ENCODE results near the gene RASGEF1C. TPM values are rescaled to one million over a fixed set of nuclear protein-coding genes. Genes with fewer than 3 reads are reported as not detected.
A peak's percentile ranks its signal among the peaks of the same experiment; 100 is the strongest.
"Not testable (repeated sequence)": the region's sequence is repeated elsewhere in the genome, so short reads cannot be mapped to it uniquely, and the experiment has no call there.

RASGEF1C gene
- total RNA-seq, 1 donor from 2014 or later: not detected

- DNase-seq (ENCODE audit: low read depth) (no peak), FAIRE-seq (peak; percentile 62)
- H3K4me3 ChIP-seq (ENCODE audit: low read depth, low read length): no peak overlapping the region
- no peaks in the 10 kb centered on the region for H3K36me3 ChIP-seq (ENCODE audit: control insufficient read depth, insufficient read depth, low read length)
- no peak for TF ChIP-seq CTCF (IDR thresholded peaks at IDR 0.05; ENCODE audit: insufficient read depth, low read length, severe bottlenecking)
- peaks cover 9% of the 10 kb centered on the region for H3K27me3 ChIP-seq (ENCODE audit: control insufficient read depth, insufficient read depth, low read length)
Measured at GRCh38 chr5:180210961-180211760, 2.1 kb upstream of the RASGEF1C start.

GRCh38 chr5:180210077-180210476, 1.1 kb upstream of the RASGEF1C start:
- not testable (repeated sequence) for H3K36me3 ChIP-seq (ENCODE audit: control insufficient read depth, insufficient read depth, low read length); H3K27me3 ChIP-seq (ENCODE audit: control insufficient read depth, insufficient read depth, low read length); FAIRE-seq; DNase-seq (ENCODE audit: low read depth); H3K4me3 ChIP-seq (ENCODE audit: low read depth, low read length)

- Histone ChIP-seq H3K36me3 (ENCODE audit: control insufficient read depth, insufficient read depth, low read length) (no peaks in the 10 kb centered on the region), H3K4me3 (ENCODE audit: low read depth, low read length) (peak overlapping the region; percentile 26), H3K27me3 (ENCODE audit: control insufficient read depth, insufficient read depth, low read length) (peaks cover 9% of the 10 kb centered on the region)
- no peak for FAIRE-seq
- no peak for DNase-seq (ENCODE audit: low read depth)
- peak; percentile 17 for TF ChIP-seq CTCF (IDR thresholded peaks at IDR 0.05; ENCODE audit: insufficient read depth, low read length, severe bottlenecking)
Measured at GRCh38 chr5:180208435-180209081, 453 bp downstream of the RASGEF1C start.

- Histone ChIP-seq H3K36me3 (ENCODE audit: control insufficient read depth, insufficient read depth, low read length) (no peaks in the 10 kb centered on the region), H3K27me3 (ENCODE audit: control insufficient read depth, insufficient read depth, low read length) (peaks cover 9% of the 10 kb centered on the region), H3K4me3 (ENCODE audit: low read depth, low read length) (no peak overlapping the region)
- FAIRE-seq (no peak), DNase-seq (ENCODE audit: low read depth) (no peak)
- TF ChIP-seq CTCF (IDR thresholded peaks at IDR 0.05; ENCODE audit: insufficient read depth, low read length, severe bottlenecking): no peak
Measured at GRCh38 chr5:180208038-180208434, 975 bp downstream of the RASGEF1C start.

- H3K4me3 ChIP-seq (ENCODE audit: low read depth, low read length): no peak overlapping the region
- FAIRE-seq (no peak), DNase-seq (ENCODE audit: low read depth) (no peak)
- peaks cover 9% of the 10 kb centered on the region for H3K27me3 ChIP-seq (ENCODE audit: control insufficient read depth, insufficient read depth, low read length)
- no peak for TF ChIP-seq CTCF (IDR thresholded peaks at IDR 0.05; ENCODE audit: insufficient read depth, low read length, severe bottlenecking)
- H3K36me3 ChIP-seq (ENCODE audit: control insufficient read depth, insufficient read depth, low read length): no peaks in the 10 kb centered on the region
Measured at GRCh38 chr5:180207593-180207992, 1.4 kb downstream of the RASGEF1C start.

- Histone ChIP-seq H3K27me3 (ENCODE audit: control insufficient read depth, insufficient read depth, low read length) (peaks cover 9% of the 10 kb centered on the region), H3K36me3 (ENCODE audit: control insufficient read depth, insufficient read depth, low read length) (no peaks in the 10 kb centered on the region), H3K4me3 (ENCODE audit: low read depth, low read length) (no peak overlapping the region)
- DNase-seq (ENCODE audit: low read depth) (no peak), FAIRE-seq (no peak)
- no peak for TF ChIP-seq CTCF (IDR thresholded peaks at IDR 0.05; ENCODE audit: insufficient read depth, low read length, severe bottlenecking)
Measured at GRCh38 chr5:180206993-180207392, 2.0 kb downstream of the RASGEF1C start.

Measured in bronchial epithelial cell (primary cell).